MCF 10A (cell line): Measurements from ENCODE around the gene KRTCAP2. TPM values are rescaled to one million over a fixed set of nuclear protein-coding genes. Genes with fewer than 3 reads are reported as not detected.

Experiments used
- BruUV-seq: library from RNA; stranded (reverse); fragments of 400-500 nt; replicated peaks from 2 replicates; lab custom pipeline; 2021; lab: Mats Ljungman, UMichigan
- CTCF ChIA-PET: fragments of 300-600 bp; sonication (Branson Sonifier 250); formaldehyde crosslinking; extraction: SDS; loops from one replicate; lab custom pipeline; 2021; ENCODE audit warnings: antibody characterized with exemption, inconsistent platforms; lab: Yijun Ruan, JAX
- POLR2A ChIA-PET: fragments of 300-600, 350-650 bp; sonication (Branson Sonifier 250); formaldehyde crosslinking; extraction: SDS; loops from one replicate; lab custom pipeline; 2020; ENCODE audit warnings: antibody characterized with exemption, inconsistent platforms; lab: Yijun Ruan, JAX
- DNase-seq: peaks from one replicate; pipeline ENCODE4 v3.0.0-alpha.2; 2018; ENCODE audit not compliant: unreplicated experiment
- H3K27ac Mint-ChIP-seq: one replicate; pipeline ENCODE4 v1.8.0; 2022; ENCODE audit warnings: mild to moderate bottlenecking, low read depth, mixed read lengths; ENCODE audit not compliant: unreplicated experiment
- H3K27me3 Mint-ChIP-seq: one replicate; pipeline ENCODE4 v1.8.0; 2022; ENCODE audit warnings: mixed read lengths; ENCODE audit not compliant: insufficient read depth, unreplicated experiment
- H3K36me3 Mint-ChIP-seq: one replicate; pipeline ENCODE4 v1.8.0; 2022; ENCODE audit warnings: mild to moderate bottlenecking, moderate library complexity, mixed read lengths; ENCODE audit not compliant: insufficient read depth, unreplicated experiment
- H3K4me1 Mint-ChIP-seq: one replicate; pipeline ENCODE4 v1.8.0; 2022; ENCODE audit warnings: mixed read lengths; ENCODE audit not compliant: insufficient read depth, unreplicated experiment
- H3K4me3 Mint-ChIP-seq: one replicate; pipeline ENCODE4 v1.8.0; 2022; ENCODE audit warnings: mild to moderate bottlenecking, moderate library complexity, mixed read lengths; ENCODE audit not compliant: unreplicated experiment
- H3K9me3 Mint-ChIP-seq: one replicate; pipeline ENCODE4 v1.8.0; 2022; ENCODE audit warnings: mixed read lengths; ENCODE audit not compliant: unreplicated experiment
- CTCF ChIP-seq: fragments of 200-600 bp; IDR thresholded peaks from one replicate; pipeline ENCODE4 v1.8.0; 2022; ENCODE audit warnings: antibody characterized with exemption, mild to moderate bottlenecking; ENCODE audit not compliant: unreplicated experiment
- intact Hi-C: fragments of 100-400 bp; cut with micrococcal nuclease; formaldehyde crosslinking; loops from 2 replicates; pipeline ENCODE4 v1.14.1; 2022
- total RNA-seq: library from RNA; stranded (reverse); gene quantifications from 2 replicates; pipeline ENCODE4 v1.2.3, GENCODE V29; 2022

Gene KRTCAP2
- total RNA-seq, 1 experiment from 2014 or later, result 313 TPM

- intact Hi-C loops, result no loop called here
- Mint-ChIP-seq H3K36me3 (peaks cover 81% of the 10 kb centered on the region), H3K4me1 (peaks cover 59% of the 10 kb centered on the region), H3K9me3 (no peaks in the 10 kb centered on the region), H3K4me3 (peak overlapping the region; percentile 100), H3K27ac (no peak overlapping the region), H3K27me3 (no peaks in the 10 kb centered on the region)
- no peak for TF ChIP-seq CTCF
- ChIA-PET CTCF (interaction anchor here (0.8 to 14.0 kb wide), 9 partner anchors 9 to 96 kb away, joined by 3 to 161 read pairs (median 9); partner anchors contain the start of gene KRTCAP2), POLR2A (interaction anchor here (3.4 to 8.1 kb wide), 5 partner anchors 34 to 158 kb away, joined by 22 to 75 read pairs (median 66); partner anchors contain the start of genes ADAM15, CKS1B, KRTCAP2 and SHC1)
- no peak for DNase-seq
- no TSS peak for BruUV-seq
Observed at GRCh38 chr1:155131285-155131684, 41.8 kb downstream of the KRTCAP2 start.

GRCh38 chr1:155130272-155131006 lies 42.7 kb downstream of the KRTCAP2 start:
- no TSS peak for BruUV-seq
- POLR2A ChIA-PET, result interaction anchor here (0.7 to 11.9 kb wide), 23 partner anchors 6 to 1163 kb away, joined by 3 to 238 read pairs (median 8); partner anchors contain the start of genes ADAM15, CKS1B, CREB3L4 and DPM3
- Mint-ChIP-seq H3K27ac (peak overlapping the region; percentile 90), H3K9me3 (no peaks in the 10 kb centered on the region), H3K27me3 (no peaks in the 10 kb centered on the region), H3K4me3 (peak overlapping the region; percentile 100), H3K4me1 (peaks cover 67% of the 10 kb centered on the region), H3K36me3 (peaks cover 81% of the 10 kb centered on the region)
- intact Hi-C loops, result no loop called here
- TF ChIP-seq CTCF, result no peak
- CTCF ChIA-PET, result interaction anchor here (0.6 to 14.0 kb wide), 16 partner anchors 8 to 424 kb away, joined by 3 to 161 read pairs (median 7); partner anchors contain the start of gene KRTCAP2
- DNase-seq, result no peak

- CTCF ChIA-PET, result interaction anchor here (0.6 to 14.0 kb wide), 15 partner anchors 8 to 1584 kb away, joined by 3 to 161 read pairs (median 3); partner anchors contain the start of genes FLAD1 and KRTCAP2
- Mint-ChIP-seq H3K27me3 (no peaks in the 10 kb centered on the region), H3K36me3 (peaks cover 65% of the 10 kb centered on the region), H3K27ac (peak overlapping the region; percentile 90), H3K4me3 (peak overlapping the region; percentile 100), H3K4me1 (peaks cover 68% of the 10 kb centered on the region), H3K9me3 (no peaks in the 10 kb centered on the region)
- POLR2A ChIA-PET, result interaction anchor here (0.6 to 11.9 kb wide), 38 partner anchors 8 to 1151 kb away, joined by 3 to 238 read pairs (median 4); partner anchors contain the start of genes ADAM15, CKS1B, CLK2 and DPM3
- no peak for TF ChIP-seq CTCF
- intact Hi-C loops, result no loop called here
- DNase-seq, result peak; percentile 75
- TSS peak; percentile 14 for BruUV-seq
Observed at GRCh38 chr1:155128755-155129473, 44.2 kb downstream of the KRTCAP2 start.
